ENCODE data around the gene TUBB. TPM values are rescaled to one million over a fixed set of nuclear protein-coding genes. Genes with fewer than 3 reads are reported as not detected.

TUBB gene
- total and polyA plus RNA-seq, 2 of the 4 experiments (the other 2 are of a cell fraction), result 1,401 to 2,004 TPM

DNA sequence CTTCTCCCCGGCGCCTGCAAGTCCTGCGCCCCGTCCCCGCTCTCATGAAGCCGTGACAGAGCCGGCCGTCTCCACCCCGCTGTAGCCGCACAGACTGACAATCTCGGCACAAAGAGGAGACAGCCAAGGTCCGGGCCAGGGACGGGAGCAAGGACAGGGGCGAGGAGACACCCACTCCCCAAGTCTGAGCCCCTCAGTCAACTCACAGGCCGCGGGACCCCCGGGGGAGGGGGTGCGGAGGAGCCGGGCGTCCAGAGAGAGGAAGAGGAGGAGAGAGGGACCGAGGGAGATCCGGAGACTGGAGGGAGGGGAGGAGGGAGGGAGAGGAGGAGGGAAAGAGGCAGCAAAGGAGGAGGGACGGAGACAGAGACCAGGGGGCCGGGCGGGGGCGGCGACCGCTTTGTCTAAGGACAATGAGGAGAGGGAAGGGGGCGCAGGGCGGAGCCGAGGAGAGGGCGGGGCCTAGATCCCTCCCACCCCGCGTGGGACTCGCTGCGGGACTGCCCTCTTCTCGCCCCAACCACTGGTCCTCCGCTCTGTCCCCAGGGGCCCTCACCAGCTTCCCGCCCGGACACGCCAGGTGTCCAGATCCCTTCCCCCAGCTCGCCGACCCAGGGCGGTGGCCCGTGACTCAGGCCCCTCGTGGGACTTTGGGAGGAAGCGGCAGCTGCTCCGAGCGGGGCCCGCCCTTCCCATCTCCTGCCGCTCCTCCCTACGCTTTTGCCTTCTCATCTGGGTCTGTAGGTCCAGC is 33.1 kb upstream of the TUBB start:
- CTCF ChIA-PET, result interaction anchor here (0.7 to 2.2 kb wide), 2 partner anchors 8 to 36 kb away, joined by 3 to 6 read pairs; no protein-coding TSS in a partner anchor
- WGBS, 2 experiments (ENCODE audit: extremely low coverage in 2 of 2, insufficient read length in 1 of 2), result 7% methylated on average over 3 of the region's 52 CpGs; no CpG with 5 or more reads in 1 of the 2 experiments
- Histone ChIP-seq H3K27ac (ENCODE audit: insufficient read depth, low read length) (peak overlapping the region; percentile 99), H2BK5ac (ENCODE audit: low read depth, low read length, poor library complexity, severe bottlenecking) (peak overlapping the region; percentile 97), H2AFZ (replicated peaks; ENCODE audit: low read length, poor library complexity) (peak overlapping the region; percentile 89), H3K36me3 (ENCODE audit: control insufficient read depth, insufficient read depth, low read length) (peaks cover 22% of the 10 kb centered on the region), H3K4me2 (ENCODE audit: low read depth, low read length) (peak overlapping the region; percentile 73), H4K5ac (ENCODE audit: low read depth, low read length) (peak overlapping the region; percentile 71), H4K91ac (ENCODE audit: insufficient read depth, low read depth, low read length) (peak overlapping the region; percentile 98), H3K79me1 (ENCODE audit: low read depth in 1 of 2, low read length in 2 of 2) (peaks cover 18 to 44% of the 10 kb centered on the region in 2 experiments; a peak in 3 of 4 replicates), H3K23ac (ENCODE audit: low read depth, low read length) (peak overlapping the region; percentile 93), H3K27me3 (ENCODE audit: control insufficient read depth, insufficient read depth, low read length) (no peaks in the 10 kb centered on the region), H3K4me1 (ENCODE audit: control insufficient read depth, insufficient read depth, low read length) (peaks cover 19% of the 10 kb centered on the region), H3K56ac (ENCODE audit: extremely low read depth, insufficient read depth, low read length) (peak overlapping the region; percentile 95), H2BK15ac (ENCODE audit: low read depth, low read length) (peak overlapping the region; percentile 40; the same call in 1 of the 3 replicates), H2AK9ac (replicated peaks; ENCODE audit: low read depth, low read length, poor library complexity) (peak overlapping the region; percentile 100), H2BK20ac (ENCODE audit: low read depth, low read length) (no peak overlapping the region), H3K9me1 (ENCODE audit: insufficient read depth, low read length) (peaks cover 13% of the 10 kb centered on the region), H3K4me3 (ENCODE audit: insufficient read depth, low read depth, low read length) (peak overlapping the region; percentile 97), H4K8ac (ENCODE audit: low read depth in 2 of 2, low read length in 2 of 2) (peak overlapping the region; percentile 88 to 96), H2AK5ac (ENCODE audit: low read depth, low read length) (peak overlapping the region; percentile 98), H3K9ac (ENCODE audit: low read depth, low read length) (peak overlapping the region; percentile 97), H3K14ac (replicated peaks; ENCODE audit: low read depth, low read length) (peak overlapping the region; percentile 97), H3K4ac (ENCODE audit: low read depth, low read length) (peak overlapping the region; percentile 98), H2BK120ac (ENCODE audit: low read depth, low read length) (peak overlapping the region; percentile 82), H3K18ac (ENCODE audit: low read depth, low read length) (peak overlapping the region; percentile 93), H4K20me1 (ENCODE audit: insufficient read depth, low read length) (peaks cover 38% of the 10 kb centered on the region), H3K9me3 (ENCODE audit: control insufficient read depth, insufficient read depth, low read length) (no peaks in the 10 kb centered on the region)
- POLR2A ChIA-PET (ENCODE audit: unreplicated experiment), result interaction anchor here (0.5 to 0.6 kb wide), 3 partner anchors 15 to 60 kb away, joined by 3 to 7 read pairs (median 3); no protein-coding TSS in a partner anchor
- peak; percentile 96 for DNase-seq
- peak; percentile 63 for ATAC-seq (ENCODE audit: low read depth)
- dilution Hi-C loops (cut with HindIII; ENCODE audit: low sequenced_read_pairs, unreplicated experiment), result no loop called here
- in situ Hi-C loops (cut with MboI; ENCODE audit: low sequenced_read_pairs), result no loop called here
- no TSS peak for BruUV-seq (replicated peaks)
- intact Hi-C loops (cut with micrococcal nuclease), result loop anchor here (1.0 kb wide), 1 partner anchor 35 kb away; no protein-coding TSS in a partner anchor
- TF ChIP-seq POLR2A (IDR thresholded peaks at IDR 0.05; ENCODE audit: low read depth, low read length) (0 out of 2 replicates have a peak, but pooled peaks have one; percentile 34), MXI1 (IDR thresholded peaks at IDR 0.05; ENCODE audit: borderline replicate concordance, low read depth, low read length) (peak; percentile 83; the same call in 1 of the 2 replicates), MAFK (IDR thresholded peaks at IDR 0.05; ENCODE audit: low read depth, low read length) (no peak), RFX5 (IDR thresholded peaks at IDR 0.05; ENCODE audit: low read depth, low read length) (no peak), CHD1 (IDR thresholded peaks at IDR 0.05; ENCODE audit: low read depth, low read length) (no peak), BHLHE40 (IDR thresholded peaks at IDR 0.05; ENCODE audit: low read depth, low read length) (peak; percentile 71; the same call in 1 of the 2 replicates), SMC3 (IDR thresholded peaks at IDR 0.05; ENCODE audit: low read depth, low read length) (no peak), NFE2L2 (IDR thresholded peaks at IDR 0.05; ENCODE audit: low read depth, low read length) (no peak), CEBPB (IDR thresholded peaks at IDR 0.05; ENCODE audit: low read depth, low read length) (no peak), RCOR1 (IDR thresholded peaks at IDR 0.05; ENCODE audit: insufficient replicate concordance, low read length) (peak; percentile 88)
- TF ChIP-seq, protein P1, sequence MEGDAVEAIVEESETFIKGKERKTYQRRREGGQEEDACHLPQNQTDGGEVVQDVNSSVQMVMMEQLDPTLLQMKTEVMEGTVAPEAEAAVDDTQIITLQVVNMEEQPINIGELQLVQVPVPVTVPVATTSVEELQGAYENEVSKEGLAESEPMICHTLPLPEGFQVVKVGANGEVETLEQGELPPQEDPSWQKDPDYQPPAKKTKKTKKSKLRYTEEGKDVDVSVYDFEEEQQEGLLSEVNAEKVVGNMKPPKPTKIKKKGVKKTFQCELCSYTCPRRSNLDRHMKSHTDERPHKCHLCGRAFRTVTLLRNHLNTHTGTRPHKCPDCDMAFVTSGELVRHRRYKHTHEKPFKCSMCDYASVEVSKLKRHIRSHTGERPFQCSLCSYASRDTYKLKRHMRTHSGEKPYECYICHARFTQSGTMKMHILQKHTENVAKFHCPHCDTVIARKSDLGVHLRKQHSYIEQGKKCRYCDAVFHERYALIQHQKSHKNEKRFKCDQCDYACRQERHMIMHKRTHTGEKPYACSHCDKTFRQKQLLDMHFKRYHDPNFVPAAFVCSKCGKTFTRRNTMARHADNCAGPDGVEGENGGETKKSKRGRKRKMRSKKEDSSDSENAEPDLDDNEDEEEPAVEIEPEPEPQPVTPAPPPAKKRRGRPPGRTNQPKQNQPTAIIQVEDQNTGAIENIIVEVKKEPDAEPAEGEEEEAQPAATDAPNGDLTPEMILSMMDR (conservative IDR thresholded peaks at IDR 0.05; ENCODE audit: low read depth, low read length), result no peak
- TF ChIP-seq, protein P2, sequence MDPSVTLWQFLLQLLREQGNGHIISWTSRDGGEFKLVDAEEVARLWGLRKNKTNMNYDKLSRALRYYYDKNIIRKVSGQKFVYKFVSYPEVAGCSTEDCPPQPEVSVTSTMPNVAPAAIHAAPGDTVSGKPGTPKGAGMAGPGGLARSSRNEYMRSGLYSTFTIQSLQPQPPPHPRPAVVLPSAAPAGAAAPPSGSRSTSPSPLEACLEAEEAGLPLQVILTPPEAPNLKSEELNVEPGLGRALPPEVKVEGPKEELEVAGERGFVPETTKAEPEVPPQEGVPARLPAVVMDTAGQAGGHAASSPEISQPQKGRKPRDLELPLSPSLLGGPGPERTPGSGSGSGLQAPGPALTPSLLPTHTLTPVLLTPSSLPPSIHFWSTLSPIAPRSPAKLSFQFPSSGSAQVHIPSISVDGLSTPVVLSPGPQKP (IDR thresholded peaks at IDR 0.05; ENCODE audit: borderline replicate concordance, low read depth, low read length), result no peak
- TF ChIP-seq, protein P3, sequence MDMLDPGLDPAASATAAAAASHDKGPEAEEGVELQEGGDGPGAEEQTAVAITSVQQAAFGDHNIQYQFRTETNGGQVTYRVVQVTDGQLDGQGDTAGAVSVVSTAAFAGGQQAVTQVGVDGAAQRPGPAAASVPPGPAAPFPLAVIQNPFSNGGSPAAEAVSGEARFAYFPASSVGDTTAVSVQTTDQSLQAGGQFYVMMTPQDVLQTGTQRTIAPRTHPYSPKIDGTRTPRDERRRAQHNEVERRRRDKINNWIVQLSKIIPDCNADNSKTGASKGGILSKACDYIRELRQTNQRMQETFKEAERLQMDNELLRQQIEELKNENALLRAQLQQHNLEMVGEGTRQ (IDR thresholded peaks at IDR 0.05; ENCODE audit: low read depth, low read length), result peak; percentile 69; the same call in 1 of the 2 replicates
